ENCODE data around the gene CHCHD1. TPM values are rescaled to one million over a fixed set of nuclear protein-coding genes. Genes with fewer than 3 reads are reported as not detected.

CHCHD1 gene
- total RNA-seq, 1 donor from 2014 or later, result 23.1 TPM

DNA sequence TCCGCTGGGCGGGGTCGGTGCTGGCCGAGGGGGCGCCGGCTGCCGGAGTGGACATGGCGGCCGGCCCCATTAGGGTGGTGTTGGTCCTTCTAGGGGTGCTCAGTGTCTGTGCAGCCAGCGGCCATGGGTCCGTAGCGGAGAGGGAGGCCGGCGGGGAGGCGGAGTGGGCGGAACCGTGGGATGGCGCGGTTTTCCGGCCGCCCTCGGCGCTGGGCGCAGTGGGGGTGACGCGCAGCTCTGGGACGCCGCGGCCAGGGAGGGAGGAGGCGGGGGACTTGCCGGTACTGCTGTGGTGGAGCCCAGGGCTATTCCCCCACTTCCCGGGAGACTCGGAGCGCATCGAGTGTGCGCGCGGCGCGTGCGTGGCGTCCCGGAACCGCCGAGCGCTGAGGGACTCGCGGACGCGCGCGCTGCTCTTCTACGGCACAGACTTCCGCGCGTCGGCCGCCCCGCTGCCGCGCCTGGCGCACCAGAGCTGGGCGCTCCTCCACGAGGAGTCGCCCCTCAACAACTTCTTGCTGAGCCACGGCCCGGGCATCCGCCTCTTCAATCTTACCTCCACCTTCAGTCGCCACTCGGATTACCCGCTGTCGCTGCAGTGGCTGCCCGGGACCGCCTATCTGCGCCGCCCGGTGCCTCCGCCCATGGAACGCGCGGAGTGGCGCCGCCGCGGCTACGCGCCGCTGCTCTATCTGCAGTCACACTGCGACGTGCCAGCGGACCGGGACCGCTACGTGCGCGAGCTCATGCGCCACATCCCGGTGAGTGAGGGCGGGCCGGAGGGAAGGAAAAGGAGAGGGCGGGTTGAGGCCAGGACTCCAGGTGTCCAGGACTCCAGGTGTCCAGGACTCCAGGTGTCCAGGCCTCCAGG lies 9.3 kb upstream of the CHCHD1 start:
- DNase-seq (ENCODE audit: low spot score in 2 of 2, unreplicated experiment in 2 of 2), result peak; percentile 64 to 74
- TF ChIP-seq, protein P1, sequence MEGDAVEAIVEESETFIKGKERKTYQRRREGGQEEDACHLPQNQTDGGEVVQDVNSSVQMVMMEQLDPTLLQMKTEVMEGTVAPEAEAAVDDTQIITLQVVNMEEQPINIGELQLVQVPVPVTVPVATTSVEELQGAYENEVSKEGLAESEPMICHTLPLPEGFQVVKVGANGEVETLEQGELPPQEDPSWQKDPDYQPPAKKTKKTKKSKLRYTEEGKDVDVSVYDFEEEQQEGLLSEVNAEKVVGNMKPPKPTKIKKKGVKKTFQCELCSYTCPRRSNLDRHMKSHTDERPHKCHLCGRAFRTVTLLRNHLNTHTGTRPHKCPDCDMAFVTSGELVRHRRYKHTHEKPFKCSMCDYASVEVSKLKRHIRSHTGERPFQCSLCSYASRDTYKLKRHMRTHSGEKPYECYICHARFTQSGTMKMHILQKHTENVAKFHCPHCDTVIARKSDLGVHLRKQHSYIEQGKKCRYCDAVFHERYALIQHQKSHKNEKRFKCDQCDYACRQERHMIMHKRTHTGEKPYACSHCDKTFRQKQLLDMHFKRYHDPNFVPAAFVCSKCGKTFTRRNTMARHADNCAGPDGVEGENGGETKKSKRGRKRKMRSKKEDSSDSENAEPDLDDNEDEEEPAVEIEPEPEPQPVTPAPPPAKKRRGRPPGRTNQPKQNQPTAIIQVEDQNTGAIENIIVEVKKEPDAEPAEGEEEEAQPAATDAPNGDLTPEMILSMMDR (IDR thresholded peaks at IDR 0.05; ENCODE audit: unreplicated experiment), result no peak
- H3K4me1 Mint-ChIP-seq, result peaks cover 36% of the 10 kb centered on the region
- peaks cover 36% of the 10 kb centered on the region for H3K36me3 Mint-ChIP-seq
- H3K9me3 Mint-ChIP-seq, result no peaks in the 10 kb centered on the region
- H3K4me3 Mint-ChIP-seq, result peak overlapping the region; percentile 90
- peak overlapping the region; percentile 91 for H3K27ac Mint-ChIP-seq
- no peaks in the 10 kb centered on the region for H3K27me3 Mint-ChIP-seq (ENCODE audit: low read depth)

DNA sequence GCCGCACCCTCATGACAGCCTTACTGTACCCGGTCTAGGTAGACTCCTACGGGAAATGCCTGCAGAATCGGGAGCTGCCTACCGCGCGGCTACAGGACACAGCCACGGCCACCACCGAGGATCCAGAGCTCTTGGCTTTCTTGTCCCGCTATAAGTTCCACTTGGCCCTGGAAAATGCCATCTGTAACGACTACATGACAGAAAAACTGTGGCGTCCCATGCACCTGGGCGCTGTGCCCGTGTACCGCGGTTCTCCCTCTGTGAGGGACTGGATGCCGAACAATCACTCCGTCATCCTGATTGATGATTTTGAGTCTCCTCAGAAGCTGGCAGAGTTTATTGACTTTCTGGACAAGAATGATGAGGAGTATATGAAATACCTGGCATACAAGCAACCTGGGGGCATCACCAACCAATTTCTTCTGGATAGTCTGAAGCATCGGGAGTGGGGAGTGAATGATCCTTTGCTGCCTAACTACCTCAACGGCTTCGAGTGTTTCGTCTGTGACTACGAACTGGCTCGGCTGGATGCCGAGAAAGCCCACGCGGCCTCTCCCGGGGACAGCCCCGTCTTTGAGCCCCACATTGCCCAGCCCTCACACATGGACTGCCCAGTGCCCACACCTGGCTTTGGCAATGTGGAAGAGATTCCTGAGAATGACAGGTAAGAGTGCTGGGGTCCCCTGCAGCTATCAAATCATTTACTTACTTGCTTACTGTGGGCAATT lies 8.5 kb upstream of the CHCHD1 start:
- peaks cover 32% of the 10 kb centered on the region for H3K36me3 Mint-ChIP-seq
- no peak for DNase-seq (ENCODE audit: low spot score in 2 of 2, unreplicated experiment in 2 of 2)
- H3K4me3 Mint-ChIP-seq, result peak overlapping the region; percentile 90
- TF ChIP-seq, protein P1 (IDR thresholded peaks at IDR 0.05; ENCODE audit: unreplicated experiment), result no peak
- H3K9me3 Mint-ChIP-seq, result no peaks in the 10 kb centered on the region
- peak overlapping the region; percentile 91 for H3K27ac Mint-ChIP-seq
- peaks cover 36% of the 10 kb centered on the region for H3K4me1 Mint-ChIP-seq
- no peaks in the 10 kb centered on the region for H3K27me3 Mint-ChIP-seq (ENCODE audit: low read depth)

DNA sequence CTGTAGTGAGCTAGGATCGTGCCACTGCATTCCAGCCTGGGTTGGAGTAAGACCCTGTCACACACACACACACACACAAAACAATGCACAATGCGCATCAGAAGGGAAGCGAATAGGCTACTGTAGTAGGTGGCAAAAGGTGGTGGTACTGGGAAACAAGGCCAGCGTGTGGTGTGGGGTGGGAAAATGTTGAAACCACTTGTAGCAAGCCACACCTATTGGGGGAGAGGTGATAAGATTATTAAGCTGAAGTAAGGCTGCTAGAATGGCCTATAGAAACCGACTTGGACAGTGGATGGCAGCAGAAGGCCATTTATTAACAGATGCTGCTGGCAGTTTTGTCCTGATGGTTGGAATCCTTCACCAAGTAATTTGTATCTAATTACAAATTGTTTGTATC lies 7.2 kb upstream of the CHCHD1 start:
- Mint-ChIP-seq H3K36me3 (peaks cover 21% of the 10 kb centered on the region), H3K4me1 (peaks cover 37% of the 10 kb centered on the region), H3K9me3 (no peaks in the 10 kb centered on the region), H3K4me3 (peak overlapping the region; percentile 90), H3K27ac (peak overlapping the region; percentile 31), H3K27me3 (ENCODE audit: low read depth) (no peaks in the 10 kb centered on the region)
- TF ChIP-seq, protein P1 (IDR thresholded peaks at IDR 0.05; ENCODE audit: unreplicated experiment), result no peak
- no peak for DNase-seq (ENCODE audit: low spot score in 2 of 2, unreplicated experiment in 2 of 2)

DNA sequence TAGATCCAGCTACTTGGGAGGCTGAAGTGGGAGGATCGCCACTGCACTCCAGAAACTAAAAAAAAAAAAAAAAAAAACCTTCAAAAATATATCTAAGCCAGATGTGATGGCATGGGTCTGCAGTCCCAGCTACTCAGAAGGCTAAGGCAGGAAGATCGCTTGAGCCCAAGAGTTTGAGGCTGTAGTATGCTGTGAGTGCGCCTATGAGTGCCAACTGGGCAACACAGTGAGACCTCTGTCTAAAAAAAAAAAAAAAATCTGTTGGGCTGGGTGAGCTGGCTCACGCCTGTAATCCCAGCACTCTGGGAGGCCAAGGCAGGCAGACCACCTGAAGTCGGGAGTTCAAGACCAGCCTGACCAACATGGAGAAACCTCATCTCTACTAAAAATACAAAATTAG lies 2.8 kb upstream of the CHCHD1 start:
- TF ChIP-seq, protein P1 (IDR thresholded peaks at IDR 0.05; ENCODE audit: unreplicated experiment), result no peak
- peaks cover 52% of the 10 kb centered on the region for H3K4me1 Mint-ChIP-seq

DNA sequence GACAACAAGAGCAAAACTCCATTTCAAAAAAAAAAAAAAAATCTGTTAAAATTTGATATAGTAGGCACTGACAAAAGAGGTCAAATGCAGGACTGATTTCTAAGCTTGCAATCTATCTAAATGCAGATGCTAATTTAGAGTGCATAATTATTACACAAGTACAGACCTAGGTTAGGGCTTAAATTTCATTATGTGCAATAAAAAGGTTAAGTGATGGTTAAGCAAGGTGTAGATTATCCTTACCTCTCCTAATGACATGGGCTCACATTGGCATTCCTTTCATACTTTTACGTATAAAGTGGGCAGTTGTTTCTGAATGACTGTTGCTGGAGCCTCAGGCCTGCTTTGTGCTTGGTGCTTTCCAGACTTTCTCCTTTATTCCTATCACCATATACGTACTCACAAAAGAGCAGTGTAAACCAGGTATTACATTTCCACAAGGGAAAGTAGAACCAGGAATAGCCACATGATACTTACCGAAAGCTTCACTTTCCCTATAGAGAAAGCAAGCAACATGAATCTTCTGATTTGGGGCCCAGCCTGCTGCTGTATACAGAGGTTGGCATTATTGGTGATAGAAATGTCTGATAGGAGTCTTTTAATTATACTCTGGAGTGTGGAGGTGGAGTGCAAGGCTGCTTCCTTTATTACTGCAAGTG lies 2.2 kb upstream of the CHCHD1 start:
- peak overlapping the region; percentile 33 for H3K27ac Mint-ChIP-seq
- H3K9me3 Mint-ChIP-seq, result no peaks in the 10 kb centered on the region
- TF ChIP-seq, protein P1 (IDR thresholded peaks at IDR 0.05; ENCODE audit: unreplicated experiment), result no peak
- no peak for DNase-seq (ENCODE audit: low spot score in 2 of 2, unreplicated experiment in 2 of 2)
- peak overlapping the region; percentile 38 for H3K4me3 Mint-ChIP-seq
- peaks cover 47% of the 10 kb centered on the region for H3K4me1 Mint-ChIP-seq
- peaks cover 11% of the 10 kb centered on the region for H3K36me3 Mint-ChIP-seq
- no peaks in the 10 kb centered on the region for H3K27me3 Mint-ChIP-seq (ENCODE audit: low read depth)

More for the DNA sequence above, 2.8 kb upstream of the CHCHD1 start:
- Mint-ChIP-seq H3K36me3 (peaks cover 11% of the 10 kb centered on the region), H3K27ac (no peak overlapping the region), H3K27me3 (ENCODE audit: low read depth) (no peaks in the 10 kb centered on the region), H3K4me3 (no peak overlapping the region), H3K9me3 (no peaks in the 10 kb centered on the region)
- DNase-seq (ENCODE audit: low spot score in 2 of 2, unreplicated experiment in 2 of 2), result no peak
